Mucosa of gallbladder (tissue), 1 donor: ENCODE results near the gene KRTAP5-6. TPM values are rescaled to one million over a fixed set of nuclear protein-coding genes. Genes with fewer than 3 reads are reported as not detected.

Experiments
- DNase-seq: peaks from one replicate; pipeline ENCODE4 v3.0.0-alpha.2; 2020; ENCODE audit warnings: low spot score
- total RNA-seq: library from RNA; stranded (reverse); gene quantifications from one replicate; pipeline ENCODE4 v1.2.1, GENCODE V29; 2021
- donor health status: DM: no; HTN: no; CAD: no.

The KRTAP5-6 gene
- not detected for total RNA-seq

GRCh38 chr11:1696608-1697570, at the start of gene KRTAP5-6:
KRTAP5-6 (plus strand) TSS chr11:1697195; CDS start chr11:1697246, 51 bp downstream.
- DNase-seq, result no peak

GRCh38 chr11:1647901-1648652, 48.9 kb upstream of the KRTAP5-6 start:
- no peak for DNase-seq

GRCh38 chr11:1648653-1649420, 48.2 kb upstream of the KRTAP5-6 start:
- DNase-seq, result no peak

DNA sequence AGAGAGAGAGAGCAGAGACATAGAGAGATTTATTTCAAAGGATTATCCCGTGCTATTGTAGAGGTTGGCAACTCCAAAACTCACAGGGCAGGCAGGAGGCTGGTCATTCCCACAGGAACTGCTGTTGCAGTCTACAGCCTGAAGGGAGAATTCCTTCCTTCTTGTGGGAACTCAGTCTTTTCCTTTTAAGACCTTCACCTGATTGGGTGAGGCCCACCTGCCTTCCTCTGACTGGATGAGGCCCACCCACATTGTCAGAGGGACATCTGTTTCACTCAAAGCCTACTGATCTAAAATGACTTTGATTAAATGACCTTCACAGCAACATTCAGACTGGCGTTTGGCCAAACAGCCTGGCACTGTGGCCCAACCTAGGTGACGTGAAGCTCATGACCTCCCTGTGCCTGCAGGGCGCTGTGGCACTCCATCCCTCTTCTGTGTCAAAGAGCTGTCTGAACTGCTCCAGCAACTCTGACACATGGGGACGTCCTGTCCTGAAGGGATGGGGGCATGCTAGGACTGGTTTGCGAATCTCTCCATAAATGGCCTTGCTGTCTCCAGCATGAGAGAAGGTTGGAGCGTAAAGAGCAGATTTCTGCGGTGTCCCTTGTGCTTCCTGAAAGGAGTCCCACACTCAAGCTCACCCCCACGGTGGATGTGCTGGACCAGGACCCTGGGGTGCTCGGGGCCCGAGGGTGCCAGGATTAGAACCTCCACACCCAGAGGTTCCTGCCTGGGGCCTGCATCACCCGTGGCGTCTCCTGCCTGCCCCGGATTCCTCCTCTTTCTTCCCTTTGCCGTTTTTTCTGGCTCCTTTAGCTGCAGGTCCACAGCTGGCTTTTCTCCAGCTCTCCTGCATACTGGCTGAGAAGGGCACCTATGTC, 46.7 kb upstream of the KRTAP5-6 start:
- DNase-seq, result no peak

DNA sequence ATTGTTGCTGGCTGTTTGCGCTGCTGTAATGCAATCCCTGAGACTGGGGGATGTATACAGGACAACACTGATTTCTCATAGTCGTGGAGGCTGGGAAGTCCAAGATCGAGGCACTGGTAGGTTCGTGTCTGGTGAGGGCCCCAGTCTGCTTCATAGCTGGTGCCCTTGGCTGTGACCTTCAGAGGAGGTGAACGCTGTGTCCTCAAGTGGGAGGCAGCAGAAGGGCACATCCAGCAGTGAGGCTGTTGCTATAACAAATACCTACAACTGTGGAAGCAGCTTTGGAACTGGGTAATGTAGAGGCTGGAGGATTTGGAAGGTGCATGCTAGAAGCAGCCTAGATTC, 46.1 kb upstream of the KRTAP5-6 start:
- DNase-seq, result no peak

DNA sequence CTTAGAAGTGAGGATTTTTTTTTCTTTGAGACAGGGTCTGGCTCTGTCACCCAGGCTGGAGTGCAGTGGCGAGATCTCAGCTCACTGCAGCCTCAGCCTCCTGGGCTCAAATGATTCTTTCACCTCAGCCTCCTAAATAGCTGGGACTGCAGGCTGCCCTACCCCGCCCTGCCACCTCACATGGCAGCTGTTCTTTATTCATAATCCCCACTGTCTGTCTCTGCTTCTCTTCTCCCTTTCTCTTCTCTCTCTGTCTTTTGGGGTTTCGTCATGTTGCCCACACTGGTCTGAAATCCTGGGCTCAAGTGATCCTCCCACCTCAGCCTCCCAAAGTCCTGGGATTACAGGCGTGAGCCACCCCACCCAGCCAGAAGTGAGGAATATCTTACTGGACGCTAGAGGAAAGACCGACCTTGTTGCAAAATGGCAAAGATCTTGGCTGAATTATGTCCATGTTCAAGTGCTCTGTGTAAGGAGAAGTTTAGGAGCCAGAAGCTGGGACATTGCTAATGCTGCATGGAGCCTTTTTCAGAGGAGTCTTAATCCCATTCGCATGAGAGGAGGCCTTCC, 45.5 kb upstream of the KRTAP5-6 start:
- DNase-seq, result no peak

DNA sequence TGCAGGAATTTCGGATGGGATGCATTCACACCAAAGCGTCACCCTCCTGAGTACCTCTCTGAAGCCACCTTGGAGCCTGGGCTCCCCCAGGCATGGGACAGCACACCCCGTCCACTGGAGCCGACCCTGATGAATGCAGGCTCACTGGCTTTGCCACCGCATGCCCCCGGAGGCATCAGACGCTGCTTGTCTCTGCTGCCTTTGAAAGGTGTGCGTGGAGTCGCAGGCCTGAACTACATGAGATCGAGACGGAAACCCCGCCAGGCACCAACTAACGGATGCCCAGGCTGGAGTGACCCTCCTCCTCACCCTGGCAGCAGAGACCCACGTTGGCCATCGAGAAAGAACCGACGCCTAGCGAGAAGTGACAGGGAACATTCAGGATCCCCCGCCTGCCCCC, 45.0 kb upstream of the KRTAP5-6 start:
- no peak for DNase-seq

DNA sequence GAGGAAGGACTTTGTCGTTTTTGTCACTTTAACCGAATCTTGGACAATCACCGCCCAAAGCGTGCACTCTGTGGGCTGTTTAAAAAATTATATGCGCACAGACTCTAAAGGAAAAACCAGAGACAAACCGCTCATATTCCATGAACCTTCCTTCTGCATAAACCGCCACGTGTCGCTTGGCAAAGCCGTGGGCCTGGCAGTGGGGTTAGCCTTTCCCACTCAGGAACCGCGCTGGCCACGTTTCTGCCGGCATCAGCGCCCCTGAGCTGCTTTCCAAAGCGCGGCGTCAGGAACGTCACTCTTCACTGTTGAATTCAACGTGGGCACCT, 44.6 kb upstream of the KRTAP5-6 start:
- DNase-seq, result no peak

DNA sequence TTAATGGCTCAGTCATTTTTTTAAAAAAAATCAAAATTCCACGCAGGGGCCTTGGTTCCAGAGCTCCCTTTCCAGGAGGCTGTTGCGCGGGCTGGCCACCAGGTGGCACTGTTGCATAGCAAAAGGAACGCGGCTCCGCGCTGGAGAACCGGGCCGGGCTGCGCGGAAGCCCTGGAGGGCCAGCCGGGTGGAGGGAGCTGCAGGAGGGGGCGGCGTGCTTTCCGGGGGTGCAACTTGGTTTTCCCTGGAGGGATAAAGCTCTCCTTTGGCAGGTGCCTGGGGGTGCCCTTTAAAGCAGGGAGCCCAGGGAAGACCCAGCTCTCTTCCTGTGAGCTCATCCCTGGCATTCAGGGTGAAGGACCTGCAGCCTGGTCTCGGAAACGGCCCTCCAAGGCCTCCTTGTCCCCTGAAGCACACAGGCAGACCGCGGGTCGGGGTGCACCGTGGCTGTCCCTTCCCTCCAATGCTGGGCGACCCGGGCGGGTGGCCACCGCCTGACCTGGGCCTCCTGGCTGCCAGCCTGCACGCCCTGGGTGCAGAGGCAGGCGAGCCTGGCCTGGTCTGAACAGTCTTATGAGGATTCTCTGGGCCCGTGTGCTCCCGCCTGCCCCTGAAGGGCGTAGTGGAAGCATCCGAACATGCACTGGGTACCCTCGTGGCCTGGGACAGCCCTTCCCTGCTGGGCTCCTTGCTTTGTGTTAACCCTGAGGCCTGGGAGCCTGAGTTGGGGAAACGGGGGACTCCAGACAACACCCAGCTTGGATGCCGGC, 44.0 kb upstream of the KRTAP5-6 start:
- peak; percentile 71 for DNase-seq

DNA sequence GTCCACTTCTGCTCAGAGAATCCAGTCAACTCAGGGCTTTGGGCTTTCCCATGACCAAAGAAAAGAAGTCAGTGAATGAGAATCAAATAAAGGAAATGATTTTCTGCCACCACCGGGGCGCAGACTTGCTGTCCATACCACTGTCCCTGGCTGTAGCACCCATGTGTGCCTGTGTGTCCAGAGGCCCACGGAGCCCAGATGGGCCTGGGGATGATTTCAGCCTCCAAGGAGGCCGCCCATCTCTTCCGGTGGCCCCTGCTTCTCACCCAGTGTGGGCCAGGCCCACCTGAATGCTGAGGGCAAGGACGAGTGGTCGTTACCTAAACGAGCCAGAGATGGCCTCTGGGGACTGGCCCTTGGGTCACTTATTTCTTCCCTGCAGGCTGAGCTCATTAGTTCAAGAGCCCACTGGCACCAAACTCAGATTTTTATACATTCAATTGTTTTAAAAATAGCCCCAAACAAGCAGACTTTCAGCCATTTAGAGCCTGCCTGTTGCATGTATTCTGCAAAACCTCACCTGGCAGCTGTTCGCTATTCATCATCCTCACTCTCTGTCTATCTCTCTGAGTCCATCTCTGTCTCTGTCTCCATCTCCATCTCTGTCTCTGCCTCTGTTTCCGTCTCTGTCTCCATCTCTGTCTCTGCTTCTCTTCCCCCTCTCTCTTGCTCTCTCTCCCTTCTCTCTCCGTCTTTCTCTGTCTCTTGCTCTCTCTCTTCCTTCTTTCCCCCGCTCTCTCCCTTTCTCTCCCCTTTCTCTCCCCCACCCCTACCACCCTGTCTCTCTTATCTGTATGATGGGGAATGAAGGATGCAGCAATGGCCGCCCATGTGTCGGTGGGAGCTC, 43.2 kb upstream of the KRTAP5-6 start:
- no peak for DNase-seq

DNA sequence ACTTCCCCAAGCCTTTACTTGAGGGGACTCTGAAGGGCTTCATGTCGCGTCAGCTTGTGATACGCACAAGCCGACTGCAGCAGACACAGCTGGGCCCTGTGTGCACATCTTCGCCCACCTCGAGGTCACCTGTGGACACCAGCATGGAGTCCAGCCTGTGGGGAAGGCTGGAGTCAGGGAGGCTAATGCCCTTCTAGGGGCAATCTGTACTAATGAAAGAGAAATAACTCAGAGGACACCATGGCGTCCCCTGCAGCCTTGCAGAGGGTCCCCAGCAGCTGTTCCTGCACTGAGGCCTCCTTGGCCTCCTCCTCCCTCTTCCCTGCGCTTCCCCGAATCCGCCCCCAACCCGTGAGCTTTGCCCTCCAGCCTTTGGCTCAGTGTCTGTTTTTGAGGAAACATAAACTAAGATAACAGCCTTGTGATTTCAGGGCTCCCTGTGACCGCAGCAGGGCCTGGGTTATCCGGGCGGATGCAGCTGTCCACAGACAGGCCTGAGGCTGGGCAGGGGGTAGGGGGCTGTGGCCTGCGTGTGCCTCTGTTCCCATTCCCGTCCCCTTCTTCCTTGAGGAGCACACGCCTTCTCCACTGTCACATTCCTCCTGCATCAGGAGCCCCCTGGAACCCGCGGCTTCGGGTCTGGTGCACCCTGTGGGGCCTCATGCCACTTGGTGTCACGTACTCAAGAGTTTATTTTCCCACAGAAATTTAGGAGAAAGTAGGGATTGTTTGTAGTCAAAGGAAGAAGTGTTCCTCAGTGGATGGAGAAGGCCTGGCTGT, 42.4 kb upstream of the KRTAP5-6 start:
- no peak for DNase-seq

- DNase-seq, result no peak
Observed at GRCh38 chr11:1655168-1656060, 41.6 kb upstream of the KRTAP5-6 start.

DNA sequence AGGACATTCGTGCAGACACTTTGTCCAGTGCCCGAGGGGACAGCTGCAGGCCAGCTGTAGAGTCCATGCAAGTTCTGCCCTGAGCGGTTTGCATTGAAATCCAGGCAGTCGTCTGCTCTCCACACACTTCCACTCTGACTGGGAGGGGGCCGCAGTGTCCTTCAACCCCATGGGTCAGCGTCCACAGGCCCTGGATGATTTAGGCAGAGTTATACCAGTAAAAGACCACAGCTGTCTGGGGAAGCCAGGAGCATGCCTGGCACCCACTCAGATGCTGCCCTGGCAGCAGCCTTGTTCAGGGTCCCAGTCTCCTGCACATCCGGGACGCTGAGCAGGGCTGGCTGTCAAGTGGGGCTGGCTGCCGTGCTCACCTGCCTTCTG, 40.9 kb upstream of the KRTAP5-6 start:
- no peak for DNase-seq

GRCh38 chr11:1656670-1657069, 40.3 kb upstream of the KRTAP5-6 start:
- DNase-seq, result no peak

GRCh38 chr11:1659506-1659905, 37.5 kb upstream of the KRTAP5-6 start:
- no peak for DNase-seq

GRCh38 chr11:1660111-1660867, 36.7 kb upstream of the KRTAP5-6 start:
- no peak for DNase-seq
